ENCODE data around the gene SNX33.

DNA sequence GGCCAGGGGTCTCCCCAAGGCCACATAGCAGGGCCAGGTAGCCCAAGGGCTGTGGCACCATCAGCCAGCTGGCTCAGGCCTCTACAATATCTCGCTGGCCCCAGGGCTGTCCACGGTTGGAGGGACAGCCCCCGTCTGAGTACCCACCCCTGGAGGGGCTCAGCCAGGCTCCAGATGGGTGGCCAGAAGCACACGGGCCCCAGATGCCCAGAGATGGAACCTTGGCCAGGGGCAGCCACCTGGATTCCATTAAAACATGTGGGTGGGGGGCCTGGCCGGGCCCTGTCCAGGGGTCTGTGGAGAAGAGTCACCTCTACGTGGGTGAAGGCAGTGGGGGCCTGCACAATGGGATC is 56.5 kb downstream of the SNX33 start:
- TF ChIP-seq, protein P1, sequence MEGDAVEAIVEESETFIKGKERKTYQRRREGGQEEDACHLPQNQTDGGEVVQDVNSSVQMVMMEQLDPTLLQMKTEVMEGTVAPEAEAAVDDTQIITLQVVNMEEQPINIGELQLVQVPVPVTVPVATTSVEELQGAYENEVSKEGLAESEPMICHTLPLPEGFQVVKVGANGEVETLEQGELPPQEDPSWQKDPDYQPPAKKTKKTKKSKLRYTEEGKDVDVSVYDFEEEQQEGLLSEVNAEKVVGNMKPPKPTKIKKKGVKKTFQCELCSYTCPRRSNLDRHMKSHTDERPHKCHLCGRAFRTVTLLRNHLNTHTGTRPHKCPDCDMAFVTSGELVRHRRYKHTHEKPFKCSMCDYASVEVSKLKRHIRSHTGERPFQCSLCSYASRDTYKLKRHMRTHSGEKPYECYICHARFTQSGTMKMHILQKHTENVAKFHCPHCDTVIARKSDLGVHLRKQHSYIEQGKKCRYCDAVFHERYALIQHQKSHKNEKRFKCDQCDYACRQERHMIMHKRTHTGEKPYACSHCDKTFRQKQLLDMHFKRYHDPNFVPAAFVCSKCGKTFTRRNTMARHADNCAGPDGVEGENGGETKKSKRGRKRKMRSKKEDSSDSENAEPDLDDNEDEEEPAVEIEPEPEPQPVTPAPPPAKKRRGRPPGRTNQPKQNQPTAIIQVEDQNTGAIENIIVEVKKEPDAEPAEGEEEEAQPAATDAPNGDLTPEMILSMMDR (IDR thresholded peaks at IDR 0.05): no peak
- TF ChIP-seq POLR2AphosphoS5 (IDR thresholded peaks at IDR 0.05): no peak
- TF ChIP-seq EP300 (IDR thresholded peaks at IDR 0.05): no peak
